ENCODE measurements around the gene SLC2A4RG. TPM values are rescaled to one million over a fixed set of nuclear protein-coding genes. Genes with fewer than 3 reads are reported as not detected.

SLC2A4RG gene
- total and polyA plus RNA-seq, 2 of the 13 experiments (the other 11 are each of a cell fraction or from before 2014, with no cell fraction given), result 91.4 to 95.9 TPM

DNA sequence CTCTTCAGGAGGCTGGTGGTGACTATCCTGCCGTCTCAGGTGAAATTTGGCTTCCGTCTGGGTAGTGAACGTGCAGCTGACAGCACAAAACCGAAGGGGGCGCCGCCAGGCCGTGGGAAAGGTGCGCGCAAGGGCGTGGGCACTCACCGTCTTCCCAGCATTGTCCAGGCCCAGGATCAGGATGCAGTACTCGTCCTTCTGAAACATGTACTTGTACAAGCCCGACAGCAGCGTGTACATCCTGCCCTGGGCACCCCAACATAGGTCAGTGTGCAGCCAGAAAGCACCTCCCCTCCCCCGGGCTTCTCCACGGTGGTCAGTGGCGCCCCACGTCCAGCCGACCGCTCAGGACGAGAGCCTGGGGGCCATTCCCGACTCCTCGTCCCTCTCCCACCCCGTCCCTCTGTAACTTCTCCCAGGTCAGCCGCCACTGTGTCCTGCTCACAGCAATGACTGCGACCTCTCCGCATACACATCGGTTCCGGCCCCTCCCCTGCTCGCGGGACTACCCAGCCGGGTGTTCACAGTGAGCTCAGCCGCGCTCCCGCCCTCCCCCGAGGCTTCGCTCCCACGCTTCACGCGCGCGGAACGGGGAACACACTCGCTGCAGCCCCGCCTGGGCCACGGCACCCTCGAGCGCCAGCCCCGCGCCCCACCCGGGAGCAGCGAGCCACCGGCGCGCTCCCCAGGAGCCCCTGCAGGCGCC, 32.6 kb upstream of the SLC2A4RG start (continued):
- TF ChIP-seq KLF13 (CRISPR knock-in tag; IDR thresholded peaks at IDR 0.05), result no peak
- no peak for TF ChIP-seq SOX5 (CRISPR knock-in tag; IDR thresholded peaks at IDR 0.05; ENCODE audit: borderline replicate concordance)
- TF ChIP-seq CREB1 (IDR thresholded peaks at IDR 0.05), result 0 out of 2 replicates have a peak, but pooled peaks have one; percentile 2
- TF ChIP-seq CREB1 (CRISPR knock-in tag; IDR thresholded peaks at IDR 0.05), result no peak
- peak; percentile 73 for TF ChIP-seq MTA1 (CRISPR knock-in tag; IDR thresholded peaks at IDR 0.05; ENCODE audit: borderline replicate concordance)
- TF ChIP-seq ZNF543 (CRISPR knock-in tag; IDR thresholded peaks at IDR 0.05), result no peak; the same call in 1 of the 2 replicates
- TF ChIP-seq PITX1 (CRISPR knock-in tag; IDR thresholded peaks at IDR 0.05), result no peak; the same call in 1 of the 2 replicates
- TF ChIP-seq ZFP82 (CRISPR knock-in tag; IDR thresholded peaks at IDR 0.05; ENCODE audit: borderline replicate concordance), result no peak; the same call in 1 of the 2 replicates
- no peak; the same call in 1 of the 2 replicates for TF ChIP-seq ZNF780A (CRISPR knock-in tag; IDR thresholded peaks at IDR 0.05)
- TF ChIP-seq, protein P1, sequence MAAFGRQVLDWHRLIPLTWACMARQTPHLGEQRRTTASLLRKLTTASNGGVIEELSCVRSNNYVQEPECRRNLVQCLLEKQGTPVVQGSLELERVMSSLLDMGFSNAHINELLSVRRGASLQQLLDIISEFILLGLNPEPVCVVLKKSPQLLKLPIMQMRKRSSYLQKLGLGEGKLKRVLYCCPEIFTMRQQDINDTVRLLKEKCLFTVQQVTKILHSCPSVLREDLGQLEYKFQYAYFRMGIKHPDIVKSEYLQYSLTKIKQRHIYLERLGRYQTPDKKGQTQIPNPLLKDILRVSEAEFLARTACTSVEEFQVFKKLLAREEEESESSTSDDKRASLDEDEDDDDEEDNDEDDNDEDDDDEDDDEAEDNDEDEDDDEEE (CRISPR knock-in tag; IDR thresholded peaks at IDR 0.05), result peak; percentile 81; the same call in 1 of the 2 replicates
- TF ChIP-seq MED13 (CRISPR knock-in tag; IDR thresholded peaks at IDR 0.05), result no peak
- TF ChIP-seq, protein P2, sequence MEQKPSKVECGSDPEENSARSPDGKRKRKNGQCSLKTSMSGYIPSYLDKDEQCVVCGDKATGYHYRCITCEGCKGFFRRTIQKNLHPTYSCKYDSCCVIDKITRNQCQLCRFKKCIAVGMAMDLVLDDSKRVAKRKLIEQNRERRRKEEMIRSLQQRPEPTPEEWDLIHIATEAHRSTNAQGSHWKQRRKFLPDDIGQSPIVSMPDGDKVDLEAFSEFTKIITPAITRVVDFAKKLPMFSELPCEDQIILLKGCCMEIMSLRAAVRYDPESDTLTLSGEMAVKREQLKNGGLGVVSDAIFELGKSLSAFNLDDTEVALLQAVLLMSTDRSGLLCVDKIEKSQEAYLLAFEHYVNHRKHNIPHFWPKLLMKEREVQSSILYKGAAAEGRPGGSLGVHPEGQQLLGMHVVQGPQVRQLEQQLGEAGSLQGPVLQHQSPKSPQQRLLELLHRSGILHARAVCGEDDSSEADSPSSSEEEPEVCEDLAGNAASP (CRISPR knock-in tag; IDR thresholded peaks at IDR 0.05; ENCODE audit: borderline replicate concordance), result peak; percentile 69; the same call in 1 of the 2 replicates
- no peak; the same call in 1 of the 2 replicates for TF ChIP-seq ZNF512B (CRISPR knock-in tag; IDR thresholded peaks at IDR 0.05; ENCODE audit: borderline replicate concordance)
- TF ChIP-seq ZFP36L2 (CRISPR knock-in tag; IDR thresholded peaks at IDR 0.05), result peak; percentile 46; the same call in 1 of the 2 replicates
- TF ChIP-seq, protein P3, sequence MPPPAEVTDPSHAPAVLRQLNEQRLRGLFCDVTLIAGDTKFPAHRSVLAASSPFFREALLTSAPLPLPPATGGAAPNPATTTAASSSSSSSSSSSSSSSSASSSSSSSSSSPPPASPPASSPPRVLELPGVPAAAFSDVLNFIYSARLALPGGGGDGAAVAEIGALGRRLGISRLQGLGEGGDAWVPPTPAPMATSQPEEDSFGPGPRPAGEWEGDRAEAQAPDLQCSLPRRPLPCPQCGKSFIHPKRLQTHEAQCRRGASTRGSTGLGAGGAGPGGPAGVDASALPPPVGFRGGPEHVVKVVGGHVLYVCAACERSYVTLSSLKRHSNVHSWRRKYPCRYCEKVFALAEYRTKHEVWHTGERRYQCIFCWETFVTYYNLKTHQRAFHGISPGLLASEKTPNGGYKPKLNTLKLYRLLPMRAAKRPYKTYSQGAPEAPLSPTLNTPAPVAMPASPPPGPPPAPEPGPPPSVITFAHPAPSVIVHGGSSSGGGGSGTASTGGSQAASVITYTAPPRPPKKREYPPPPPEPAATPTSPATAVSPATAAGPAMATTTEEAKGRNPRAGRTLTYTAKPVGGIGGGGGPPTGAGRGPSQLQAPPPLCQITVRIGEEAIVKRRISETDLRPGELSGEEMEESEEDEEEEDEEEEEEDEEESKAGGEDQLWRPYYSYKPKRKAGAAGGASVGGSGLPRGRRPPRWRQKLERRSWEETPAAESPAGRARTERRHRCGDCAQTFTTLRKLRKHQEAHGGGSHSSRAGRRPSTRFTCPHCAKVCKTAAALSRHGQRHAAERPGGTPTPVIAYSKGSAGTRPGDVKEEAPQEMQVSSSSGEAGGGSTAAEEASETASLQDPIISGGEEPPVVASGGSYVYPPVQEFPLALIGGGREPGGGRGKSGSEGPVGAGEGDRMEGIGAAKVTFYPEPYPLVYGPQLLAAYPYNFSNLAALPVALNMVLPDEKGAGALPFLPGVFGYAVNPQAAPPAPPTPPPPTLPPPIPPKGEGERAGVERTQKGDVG (CRISPR knock-in tag; IDR thresholded peaks at IDR 0.05; ENCODE audit: borderline replicate concordance), result no peak
- TF ChIP-seq, protein P4, sequence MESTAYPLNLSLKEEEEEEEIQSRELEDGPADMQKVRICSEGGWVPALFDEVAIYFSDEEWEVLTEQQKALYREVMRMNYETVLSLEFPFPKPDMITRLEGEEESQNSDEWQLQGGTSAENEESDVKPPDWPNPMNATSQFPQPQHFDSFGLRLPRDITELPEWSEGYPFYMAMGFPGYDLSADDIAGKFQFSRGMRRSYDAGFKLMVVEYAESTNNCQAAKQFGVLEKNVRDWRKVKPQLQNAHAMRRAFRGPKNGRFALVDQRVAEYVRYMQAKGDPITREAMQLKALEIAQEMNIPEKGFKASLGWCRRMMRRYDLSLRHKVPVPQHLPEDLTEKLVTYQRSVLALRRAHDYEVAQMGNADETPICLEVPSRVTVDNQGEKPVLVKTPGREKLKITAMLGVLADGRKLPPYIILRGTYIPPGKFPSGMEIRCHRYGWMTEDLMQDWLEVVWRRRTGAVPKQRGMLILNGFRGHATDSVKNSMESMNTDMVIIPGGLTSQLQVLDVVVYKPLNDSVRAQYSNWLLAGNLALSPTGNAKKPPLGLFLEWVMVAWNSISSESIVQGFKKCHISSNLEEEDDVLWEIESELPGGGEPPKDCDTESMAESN (CRISPR knock-in tag; conservative IDR thresholded peaks at IDR 0.05), result no peak
- no peak for TF ChIP-seq AHR (CRISPR knock-in tag; IDR thresholded peaks at IDR 0.05)
- TF ChIP-seq, protein P5, sequence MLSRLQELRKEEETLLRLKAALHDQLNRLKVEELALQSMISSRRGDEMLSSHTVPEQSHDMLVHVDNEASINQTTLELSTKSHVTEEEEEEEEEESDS (CRISPR knock-in tag; IDR thresholded peaks at IDR 0.05; ENCODE audit: borderline replicate concordance), result no peak

Data from HepG2 (cell line).